Left forelimb (tissue), 1 donor: ENCODE results near the gene MYOD1.

ENCODE experiments used
- DNase-seq: peaks from one replicate; pipeline ENCODE4 v3.0.0-alpha.2; 2018; ENCODE audit warnings: low spot score

Gene MYOD1

DNA sequence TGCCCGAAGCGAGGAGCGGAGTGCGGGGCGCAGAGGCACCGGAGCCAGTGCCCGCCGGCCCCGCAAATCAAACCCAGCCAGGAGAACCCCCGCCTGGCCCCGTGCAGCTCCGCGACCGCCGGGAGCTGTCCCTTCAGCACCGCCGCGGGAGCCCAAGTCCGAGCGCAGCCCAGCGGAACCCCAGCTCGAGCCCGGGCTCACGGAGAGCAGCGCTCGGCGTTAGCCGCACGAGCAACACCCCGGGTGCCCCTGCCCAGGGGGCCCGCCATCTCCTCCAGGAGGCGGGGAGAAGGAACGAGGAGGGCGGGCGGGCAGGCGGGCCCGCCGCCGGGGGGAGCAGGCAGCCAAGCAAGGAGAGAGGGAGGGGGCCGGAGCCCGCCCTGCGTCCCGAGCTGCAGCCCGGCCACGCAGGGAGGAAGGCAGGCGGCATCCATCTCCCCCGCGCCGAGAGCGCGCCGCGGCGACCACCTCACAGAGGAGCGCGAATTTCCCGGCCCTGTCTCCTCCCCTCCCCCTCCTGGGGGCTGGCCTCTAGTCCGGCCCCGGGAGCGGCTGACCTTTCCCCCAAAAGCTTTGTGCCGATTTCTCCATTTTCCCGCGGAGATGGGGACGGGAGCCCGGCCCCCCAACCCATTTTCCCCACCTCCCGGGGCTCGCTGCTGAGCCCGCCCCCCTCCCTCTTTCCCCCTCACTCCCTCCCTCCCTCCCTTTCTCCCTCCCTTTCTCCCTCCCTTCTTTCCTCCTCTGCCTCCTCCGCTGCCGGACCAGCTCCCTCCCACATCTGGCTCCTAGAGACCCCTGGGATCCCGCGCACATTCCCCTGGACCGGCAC is 15.8 kb downstream of the MYOD1 start:
- DNase-seq = peak; percentile 85

- DNase-seq = peak; percentile 53
Observed at GRCh38 chr11:17735818-17736578, 16.6 kb downstream of the MYOD1 start.

GRCh38 chr11:17736579-17736893 is 17.2 kb downstream of the MYOD1 start:
- DNase-seq = no peak

- peak; percentile 31 for DNase-seq
Observed at GRCh38 chr11:17736930-17737817, 17.8 kb downstream of the MYOD1 start.

DNA sequence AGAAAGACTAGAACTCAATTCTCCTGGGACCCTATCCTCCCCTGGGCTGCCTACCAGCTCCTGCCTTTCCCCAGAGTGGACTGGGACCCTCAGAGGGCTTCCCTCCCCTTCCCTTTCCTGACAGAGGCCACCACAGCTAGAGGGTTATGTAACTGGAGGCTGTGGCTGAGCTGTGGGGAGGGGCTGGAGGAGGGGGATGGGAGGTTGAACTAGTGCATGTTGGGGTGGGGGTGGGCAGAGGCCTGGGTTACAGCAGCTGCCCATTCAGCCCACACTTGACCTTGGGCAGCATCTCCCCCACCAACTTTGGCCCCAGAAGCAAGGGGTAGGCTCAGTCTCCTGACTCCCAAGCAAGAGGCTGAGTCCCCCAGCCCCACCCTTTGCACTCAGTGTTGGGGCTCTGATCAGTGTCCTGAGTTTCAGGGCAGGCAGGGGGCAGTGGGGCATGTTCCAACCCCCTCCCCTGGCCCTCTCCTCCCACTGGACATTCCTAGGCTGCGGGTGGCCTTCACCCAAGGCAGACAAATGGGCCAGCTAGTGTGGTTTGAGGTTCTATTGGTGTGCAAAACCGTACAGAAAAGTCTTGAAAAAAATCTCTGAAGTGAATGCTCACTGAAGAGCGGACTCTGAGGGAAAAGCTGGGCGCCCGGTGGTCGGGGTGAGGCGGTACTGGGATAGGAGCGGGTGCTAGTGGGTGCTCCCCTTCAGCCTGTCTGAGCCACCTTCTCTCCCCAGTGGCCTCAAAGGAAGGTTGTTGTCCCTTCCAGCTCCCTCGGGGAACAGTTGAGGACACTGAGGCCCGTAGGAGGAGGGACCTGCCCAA is 19.0 kb downstream of the MYOD1 start:
- peak; percentile 55 for DNase-seq

DNA sequence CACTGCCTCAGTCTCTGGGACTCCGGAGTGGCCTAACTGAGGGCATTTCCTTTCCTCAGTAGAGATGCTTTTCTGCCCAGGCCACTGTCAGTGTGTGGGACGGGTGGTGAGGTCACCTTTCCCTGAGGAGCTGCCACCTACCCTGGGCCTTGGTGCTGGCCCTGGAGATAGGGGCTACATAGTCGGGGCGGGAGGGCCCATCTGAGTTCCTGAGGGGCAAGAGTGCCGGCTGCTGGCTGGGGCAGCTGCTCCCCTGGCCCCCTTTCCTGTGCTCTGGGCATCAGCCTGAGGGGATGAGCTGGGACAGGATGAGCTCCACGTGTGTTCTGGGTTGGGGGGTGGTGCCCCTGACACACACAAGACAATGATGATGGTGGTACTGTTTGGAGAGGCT is 20.6 kb downstream of the MYOD1 start:
- DNase-seq = no peak

- DNase-seq = no peak
Observed at GRCh38 chr11:17740649-17741235, 21.4 kb downstream of the MYOD1 start.

- no peak for DNase-seq
Observed at GRCh38 chr11:17741487-17741886, 22.1 kb downstream of the MYOD1 start.

GRCh38 chr11:17742019-17742418 is 22.6 kb downstream of the MYOD1 start:
- DNase-seq = no peak

DNA sequence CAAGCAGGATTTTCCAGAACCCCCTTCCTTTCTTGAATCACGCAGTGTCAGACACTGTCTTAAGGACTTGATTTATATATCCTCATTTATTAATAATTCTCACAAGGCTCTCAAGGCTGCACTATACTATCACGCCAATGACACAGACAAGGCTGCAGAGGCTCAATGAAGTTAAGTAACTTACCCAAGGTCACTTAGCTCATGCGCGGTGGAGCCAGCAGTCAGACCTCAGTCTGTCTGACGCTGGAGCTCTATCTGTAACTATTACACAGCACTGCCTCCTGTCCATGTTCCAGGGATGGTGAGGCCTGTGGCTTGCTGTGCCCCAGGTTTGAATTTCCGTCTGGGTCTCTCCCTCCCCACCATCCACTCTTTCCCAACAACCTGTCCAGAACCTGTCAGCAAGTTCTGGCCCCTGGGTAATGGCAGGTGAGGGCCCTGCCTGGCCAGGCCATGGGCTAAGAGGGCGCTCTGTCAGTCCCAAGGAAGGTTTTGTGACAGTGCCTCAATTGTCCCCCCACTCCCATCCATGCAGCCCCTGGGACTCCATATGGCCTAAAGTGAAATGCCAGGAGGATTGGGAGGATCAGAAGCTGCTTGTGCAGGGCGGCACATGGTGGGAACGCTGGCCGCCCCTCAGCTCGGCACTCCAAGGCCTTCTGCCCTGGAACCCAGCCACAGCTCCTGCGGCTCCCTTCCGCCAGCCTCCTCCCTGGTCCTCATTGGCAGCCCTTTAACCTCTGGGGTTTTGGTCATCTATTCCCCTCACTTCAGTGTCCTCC is 23.8 kb downstream of the MYOD1 start:
- DNase-seq = no peak

GRCh38 chr11:17743808-17744119 is 24.4 kb downstream of the MYOD1 start:
- no peak for DNase-seq

- no peak for DNase-seq
Observed at GRCh38 chr11:17744151-17744940, 25.0 kb downstream of the MYOD1 start.

GRCh38 chr11:17745023-17745772 is 25.8 kb downstream of the MYOD1 start:
- DNase-seq = no peak

GRCh38 chr11:17746096-17746495 is 26.7 kb downstream of the MYOD1 start:
- DNase-seq = no peak

DNA sequence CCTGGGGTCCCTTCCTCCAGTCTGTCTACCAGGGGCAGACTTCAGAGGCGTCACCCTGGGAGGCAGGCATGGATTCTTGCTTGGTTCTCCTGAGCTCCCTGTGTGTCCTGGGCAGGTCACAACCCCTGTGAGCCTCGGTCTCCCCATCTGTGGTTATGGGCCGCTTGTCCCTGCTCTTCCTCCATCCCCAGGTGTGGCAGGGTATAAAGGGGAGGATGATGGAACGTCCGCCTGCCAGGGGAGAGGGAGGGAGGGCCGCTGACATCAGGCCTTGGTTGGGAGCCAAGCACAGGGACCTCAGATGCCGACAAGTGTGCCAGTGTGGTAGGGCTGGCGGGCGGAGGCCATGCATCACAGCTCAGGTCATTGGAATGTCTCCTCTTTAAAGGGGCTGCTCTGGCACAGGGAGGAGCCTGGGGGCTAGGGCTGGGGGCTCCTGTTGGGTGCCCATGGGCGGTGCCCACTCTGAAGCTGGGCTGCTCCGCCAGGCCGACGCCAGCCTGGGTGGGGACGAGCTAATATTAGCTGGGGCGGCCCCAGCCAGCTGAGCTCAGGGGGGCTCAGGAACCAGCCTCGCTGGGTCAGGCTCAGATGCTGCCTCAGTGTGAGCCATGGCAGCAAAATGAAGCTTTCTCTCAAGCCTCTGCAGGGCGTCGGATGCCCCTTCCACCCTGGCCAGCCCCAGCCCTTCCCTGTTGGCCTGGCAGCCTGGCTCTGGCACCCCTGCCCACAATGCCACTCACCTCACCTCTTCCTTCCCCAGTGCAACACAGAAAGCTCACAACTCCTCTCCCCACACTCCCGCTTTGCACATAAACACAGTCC is 28.0 kb downstream of the MYOD1 start:
- no peak for DNase-seq

- DNase-seq = no peak
Observed at GRCh38 chr11:17748044-17748443, 28.7 kb downstream of the MYOD1 start.

- no peak for DNase-seq
Observed at GRCh38 chr11:17748761-17749721, 29.7 kb downstream of the MYOD1 start.
